ENCODE results near the gene VAV2. TPM values are rescaled to one million over a fixed set of nuclear protein-coding genes. Genes with fewer than 3 reads are reported as not detected.

Gene VAV2
- total RNA-seq, 2 experiments from 2014 or later: 4.2 TPM

GRCh38 chr9:133853331-133853730 is 138.8 kb downstream of the VAV2 start:
- no peak overlapping the region for H3K4me3 Mint-ChIP-seq
- H3K36me3 Mint-ChIP-seq: no peaks in the 10 kb centered on the region
- no peaks in the 10 kb centered on the region for H3K4me1 Mint-ChIP-seq
- no peak overlapping the region for H3K27ac Mint-ChIP-seq
- no peaks in the 10 kb centered on the region for H3K27me3 Mint-ChIP-seq
- DNase-seq: no peak
- H3K9me3 Mint-ChIP-seq: no peaks in the 10 kb centered on the region

GRCh38 chr9:133852431-133852830 is 139.7 kb downstream of the VAV2 start:
- Mint-ChIP-seq H3K27me3 (no peaks in the 10 kb centered on the region), H3K9me3 (no peaks in the 10 kb centered on the region), H3K4me3 (no peak overlapping the region), H3K4me1 (no peaks in the 10 kb centered on the region), H3K36me3 (no peaks in the 10 kb centered on the region), H3K27ac (no peak overlapping the region)
- DNase-seq: no peak

- H3K9me3 Mint-ChIP-seq: no peaks in the 10 kb centered on the region
- DNase-seq: no peak
- no peak overlapping the region for H3K27ac Mint-ChIP-seq
- H3K27me3 Mint-ChIP-seq: no peaks in the 10 kb centered on the region
- no peaks in the 10 kb centered on the region for H3K36me3 Mint-ChIP-seq
- no peaks in the 10 kb centered on the region for H3K4me1 Mint-ChIP-seq
- H3K4me3 Mint-ChIP-seq: no peak overlapping the region
These were observed 140.4 kb downstream of the VAV2 start for GRCh38 chr9:133851693-133852092.

GRCh38 chr9:133850937-133851336 is 141.2 kb downstream of the VAV2 start:
- H3K4me1 Mint-ChIP-seq: no peaks in the 10 kb centered on the region
- no peak overlapping the region for H3K27ac Mint-ChIP-seq
- H3K27me3 Mint-ChIP-seq: no peaks in the 10 kb centered on the region
- H3K36me3 Mint-ChIP-seq: no peaks in the 10 kb centered on the region
- no peak for DNase-seq
- H3K4me3 Mint-ChIP-seq: no peak overlapping the region
- H3K9me3 Mint-ChIP-seq: no peaks in the 10 kb centered on the region

GRCh38 chr9:133850161-133850560 is 142.0 kb downstream of the VAV2 start:
- no peaks in the 10 kb centered on the region for H3K4me1 Mint-ChIP-seq
- no peak overlapping the region for H3K27ac Mint-ChIP-seq
- no peaks in the 10 kb centered on the region for H3K9me3 Mint-ChIP-seq
- no peaks in the 10 kb centered on the region for H3K36me3 Mint-ChIP-seq
- no peak overlapping the region for H3K4me3 Mint-ChIP-seq
- no peak for DNase-seq
- H3K27me3 Mint-ChIP-seq: no peaks in the 10 kb centered on the region

- Mint-ChIP-seq H3K27me3 (no peaks in the 10 kb centered on the region), H3K27ac (no peak overlapping the region), H3K4me3 (no peak overlapping the region), H3K9me3 (no peaks in the 10 kb centered on the region), H3K4me1 (no peaks in the 10 kb centered on the region), H3K36me3 (no peaks in the 10 kb centered on the region)
- no peak for DNase-seq
These were observed 142.9 kb downstream of the VAV2 start for GRCh38 chr9:133849110-133849670.

- H3K27me3 Mint-ChIP-seq: no peaks in the 10 kb centered on the region
- no peak for DNase-seq
- H3K4me1 Mint-ChIP-seq: no peaks in the 10 kb centered on the region
- no peaks in the 10 kb centered on the region for H3K9me3 Mint-ChIP-seq
- H3K4me3 Mint-ChIP-seq: no peak overlapping the region
- no peak overlapping the region for H3K27ac Mint-ChIP-seq
- H3K36me3 Mint-ChIP-seq: no peaks in the 10 kb centered on the region
These were observed 143.5 kb downstream of the VAV2 start for GRCh38 chr9:133848471-133849109.

GRCh38 chr9:133846483-133847090 is 145.5 kb downstream of the VAV2 start:
- H3K9me3 Mint-ChIP-seq: no peaks in the 10 kb centered on the region
- no peak overlapping the region for H3K4me3 Mint-ChIP-seq
- H3K27me3 Mint-ChIP-seq: no peaks in the 10 kb centered on the region
- H3K27ac Mint-ChIP-seq: no peak overlapping the region
- H3K36me3 Mint-ChIP-seq: no peaks in the 10 kb centered on the region
- no peaks in the 10 kb centered on the region for H3K4me1 Mint-ChIP-seq
- DNase-seq: no peak

GRCh38 chr9:133845440-133845839 is 146.7 kb downstream of the VAV2 start:
- H3K9me3 Mint-ChIP-seq: no peaks in the 10 kb centered on the region
- DNase-seq: no peak
- no peaks in the 10 kb centered on the region for H3K36me3 Mint-ChIP-seq
- no peak overlapping the region for H3K27ac Mint-ChIP-seq
- H3K4me1 Mint-ChIP-seq: no peaks in the 10 kb centered on the region
- no peaks in the 10 kb centered on the region for H3K27me3 Mint-ChIP-seq
- H3K4me3 Mint-ChIP-seq: no peak overlapping the region

- Mint-ChIP-seq H3K36me3 (no peaks in the 10 kb centered on the region), H3K4me3 (no peak overlapping the region), H3K9me3 (no peaks in the 10 kb centered on the region), H3K27ac (no peak overlapping the region), H3K4me1 (no peaks in the 10 kb centered on the region), H3K27me3 (no peaks in the 10 kb centered on the region)
- DNase-seq: no peak
These were observed 147.2 kb downstream of the VAV2 start for GRCh38 chr9:133844881-133845410.

- Mint-ChIP-seq H3K9me3 (no peaks in the 10 kb centered on the region), H3K36me3 (no peaks in the 10 kb centered on the region), H3K27ac (no peak overlapping the region), H3K4me1 (no peaks in the 10 kb centered on the region), H3K4me3 (no peak overlapping the region), H3K27me3 (no peaks in the 10 kb centered on the region)
- no peak for DNase-seq
These were observed 147.7 kb downstream of the VAV2 start for GRCh38 chr9:133844398-133844784.

GRCh38 chr9:133843751-133844397 is 148.2 kb downstream of the VAV2 start:
- H3K27me3 Mint-ChIP-seq: no peaks in the 10 kb centered on the region
- no peak overlapping the region for H3K4me3 Mint-ChIP-seq
- H3K36me3 Mint-ChIP-seq: no peaks in the 10 kb centered on the region
- DNase-seq: no peak
- H3K4me1 Mint-ChIP-seq: no peaks in the 10 kb centered on the region
- no peak overlapping the region for H3K27ac Mint-ChIP-seq
- no peaks in the 10 kb centered on the region for H3K9me3 Mint-ChIP-seq

GRCh38 chr9:133843250-133843649 is 148.9 kb downstream of the VAV2 start:
- Mint-ChIP-seq H3K27ac (no peak overlapping the region), H3K9me3 (no peaks in the 10 kb centered on the region), H3K27me3 (no peaks in the 10 kb centered on the region), H3K36me3 (no peaks in the 10 kb centered on the region), H3K4me1 (no peaks in the 10 kb centered on the region), H3K4me3 (no peak overlapping the region)
- DNase-seq: no peak

GRCh38 chr9:133842721-133843227 is 149.3 kb downstream of the VAV2 start:
- H3K36me3 Mint-ChIP-seq: no peaks in the 10 kb centered on the region
- H3K4me3 Mint-ChIP-seq: no peak overlapping the region
- DNase-seq: no peak
- no peaks in the 10 kb centered on the region for H3K27me3 Mint-ChIP-seq
- no peaks in the 10 kb centered on the region for H3K4me1 Mint-ChIP-seq
- no peaks in the 10 kb centered on the region for H3K9me3 Mint-ChIP-seq
- no peak overlapping the region for H3K27ac Mint-ChIP-seq

GRCh38 chr9:133842174-133842573 is 149.9 kb downstream of the VAV2 start:
- H3K36me3 Mint-ChIP-seq: no peaks in the 10 kb centered on the region
- no peaks in the 10 kb centered on the region for H3K4me1 Mint-ChIP-seq
- no peak for DNase-seq
- H3K27ac Mint-ChIP-seq: no peak overlapping the region
- no peaks in the 10 kb centered on the region for H3K9me3 Mint-ChIP-seq
- no peaks in the 10 kb centered on the region for H3K27me3 Mint-ChIP-seq
- H3K4me3 Mint-ChIP-seq: no peak overlapping the region

Data from activated naive CD8-positive, alpha-beta T cell treated with anti-CD3 and anti-CD28 coated beads for 36 hours (primary cell).